ENCODE measurements around the gene TMEM263.
"Not testable (repeated sequence)": the region's sequence is repeated elsewhere in the genome, so short reads cannot be mapped to it uniquely, and the experiment has no call there.

The TMEM263 gene

DNA sequence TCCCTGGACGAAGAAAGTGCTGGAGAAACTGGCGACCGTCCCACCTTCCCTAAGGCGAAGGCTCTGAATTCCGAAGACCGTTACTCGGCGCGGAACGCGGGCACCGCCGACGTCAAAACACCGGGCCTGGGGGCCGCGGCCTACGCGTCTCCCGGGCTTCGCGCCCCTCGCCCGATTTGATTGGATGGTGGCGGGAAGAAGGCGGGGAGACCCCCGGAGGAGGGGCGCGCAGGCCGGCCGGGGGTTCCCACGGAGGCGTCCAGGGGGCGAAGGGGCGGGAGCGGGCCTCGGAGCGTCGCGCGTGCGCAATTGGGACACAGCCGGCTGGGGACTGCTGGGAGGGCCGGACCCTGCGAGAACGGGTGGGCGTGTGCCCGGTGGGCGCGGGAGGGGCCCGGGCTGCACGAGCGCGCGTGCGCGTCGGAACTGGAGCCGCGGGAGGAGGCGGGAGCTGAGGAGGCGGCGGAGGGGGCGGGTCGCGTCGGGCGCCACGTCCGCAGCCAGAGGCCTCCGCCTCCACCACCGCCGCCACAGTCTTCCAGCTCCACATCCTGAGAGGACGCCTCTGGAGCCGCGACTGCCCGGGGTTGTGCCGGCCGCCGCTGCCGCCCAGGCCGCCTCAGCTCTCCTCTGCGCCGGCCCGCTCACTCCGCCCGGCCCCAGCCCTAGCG is at the start of gene TMEM263:
Gene TMEM263 (plus strand): TSS at position 531 of the 671 bp plus-strand sequence. CDS start 11,210 bp downstream, outside the sequence.
- peak; percentile 98 for DNase-seq

DNA sequence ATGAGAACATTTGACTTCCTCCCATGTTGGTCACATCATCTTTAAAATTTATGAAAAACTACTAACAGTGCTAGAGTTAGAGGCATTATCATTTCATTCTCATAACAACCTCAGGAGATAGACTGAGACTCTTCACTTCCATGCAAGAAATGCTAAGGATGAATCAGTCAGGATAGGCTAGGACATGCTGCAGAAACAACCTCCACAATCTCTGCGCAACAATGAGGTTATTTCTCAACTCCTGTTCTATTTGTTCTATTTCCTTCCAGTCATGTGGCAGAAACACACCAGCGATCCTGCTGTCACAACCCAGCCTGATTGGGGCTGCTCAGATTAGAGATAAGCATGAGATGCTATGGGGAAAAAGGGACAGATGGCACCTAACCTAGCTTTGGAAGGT is 49.0 kb upstream of the TMEM263 start:
- DNase-seq: no peak

DNA sequence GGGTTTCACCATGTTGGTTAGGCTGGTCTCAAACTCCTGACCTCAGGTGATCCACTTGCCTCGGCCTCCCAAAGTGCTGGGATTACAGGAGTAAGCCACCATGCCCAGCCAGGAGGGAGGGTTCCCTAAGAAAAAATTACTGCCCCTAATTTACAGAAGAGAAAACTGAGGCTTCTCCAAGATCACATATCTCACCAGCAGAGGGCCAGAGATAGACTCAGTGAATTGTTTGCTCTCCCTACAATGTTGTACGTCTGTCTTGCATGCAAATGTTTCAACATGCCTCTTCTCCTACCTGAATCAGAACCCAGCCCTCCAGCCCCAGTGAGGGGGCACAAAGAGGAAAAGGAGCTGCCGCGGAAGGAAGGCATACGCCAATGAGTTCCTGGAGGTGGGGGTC is 48.3 kb upstream of the TMEM263 start:
- DNase-seq: no peak

DNA sequence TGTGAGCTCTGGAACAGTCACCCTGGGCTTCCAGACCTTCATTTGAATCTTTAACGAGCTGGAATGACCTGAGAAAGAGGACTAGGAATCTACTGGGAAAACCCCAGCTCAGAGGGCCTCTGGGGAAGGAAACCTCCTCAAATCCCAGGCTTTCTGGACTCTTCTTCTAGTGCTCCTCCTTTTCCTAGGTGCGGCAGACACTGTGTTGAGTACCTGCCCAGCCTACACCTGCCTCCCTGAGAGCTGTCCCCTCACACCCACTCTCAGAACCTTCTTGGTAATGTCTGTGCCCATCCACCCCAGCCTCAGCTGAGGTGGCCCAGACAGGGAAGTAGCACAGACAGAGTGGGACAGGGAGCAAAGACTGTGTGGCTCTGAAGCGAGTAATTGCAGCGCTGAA is 47.9 kb upstream of the TMEM263 start:
- DNase-seq: no peak

DNA sequence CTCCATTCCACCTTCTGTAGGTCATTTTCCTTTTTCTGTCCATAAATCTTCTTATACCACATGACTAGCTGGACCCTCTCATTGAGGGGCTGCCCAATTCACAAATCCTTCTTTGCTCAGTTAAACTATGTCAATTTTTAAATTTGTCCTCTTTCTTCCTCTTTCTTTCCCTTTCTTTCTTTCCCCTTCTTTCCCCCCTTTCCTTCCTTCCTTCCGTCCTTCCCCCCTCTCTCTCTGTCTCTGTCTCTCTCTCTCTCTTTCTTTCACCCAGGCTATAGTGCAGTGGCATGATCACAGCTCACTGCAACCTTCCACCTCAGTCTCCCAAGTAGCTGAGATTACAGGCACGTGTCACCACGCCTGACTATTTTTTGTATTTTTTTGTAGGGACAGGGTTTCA is 47.1 kb upstream of the TMEM263 start:
- DNase-seq: no peak

DNA sequence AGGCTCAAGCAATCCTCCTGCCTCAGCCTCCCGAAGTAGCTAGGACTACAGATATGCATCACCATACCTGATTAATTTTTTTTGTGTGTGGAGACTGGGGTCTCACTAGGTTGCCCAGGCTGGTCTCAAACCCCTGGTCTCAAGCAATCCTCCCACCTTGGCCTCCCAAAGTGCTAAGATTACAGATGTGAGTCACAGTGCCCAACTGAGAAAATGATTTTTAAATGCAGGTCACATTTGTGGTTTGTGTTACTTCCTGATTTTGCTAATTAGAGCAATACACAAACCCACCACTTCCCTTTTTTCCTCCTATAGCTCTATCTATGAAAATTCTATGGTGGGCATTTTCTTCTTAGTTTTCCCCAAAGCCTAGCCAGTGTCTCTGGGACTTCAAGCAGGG is 45.5 kb upstream of the TMEM263 start:
- DNase-seq: no peak

DNA sequence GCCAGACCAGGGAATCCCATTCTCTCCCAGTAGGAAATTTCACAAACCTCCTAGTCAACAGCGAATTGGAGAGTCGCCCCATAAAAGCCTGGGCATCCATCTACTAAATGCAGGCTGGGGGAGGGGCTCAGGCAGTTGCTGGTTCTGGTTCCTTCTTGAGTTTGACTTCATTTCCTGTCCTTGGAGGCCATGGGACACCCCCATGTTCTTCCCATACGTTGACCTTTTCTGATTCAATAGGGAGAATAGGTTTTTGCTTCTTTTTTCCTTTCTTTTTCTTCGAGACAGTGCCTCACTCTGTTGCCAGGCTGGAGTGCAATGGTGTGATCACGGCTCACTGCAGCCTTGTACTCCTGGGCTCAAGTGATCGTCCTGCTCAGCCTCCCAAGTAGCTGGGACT is 44.1 kb upstream of the TMEM263 start:
- no peak for DNase-seq

DNA sequence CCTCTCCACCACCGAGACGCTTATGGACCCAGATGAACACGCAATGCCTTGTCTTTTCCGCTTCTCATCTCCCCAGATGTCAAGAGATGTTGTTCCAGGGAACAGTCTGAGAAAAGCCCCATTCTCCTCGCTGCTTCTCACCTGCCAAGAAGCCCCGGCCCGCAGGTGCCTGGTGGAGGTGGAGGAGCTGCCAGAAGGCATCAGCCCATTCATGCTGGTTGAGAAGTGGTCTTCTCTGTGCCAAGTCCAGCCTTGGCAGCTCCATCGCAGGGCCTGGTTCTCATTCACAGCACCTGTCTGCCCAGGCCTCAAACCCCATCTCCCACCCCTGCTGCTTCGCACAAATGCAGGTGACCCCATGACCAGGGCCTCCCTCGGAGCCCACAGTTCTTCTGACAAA is 42.3 kb upstream of the TMEM263 start:
- no peak for DNase-seq

DNA sequence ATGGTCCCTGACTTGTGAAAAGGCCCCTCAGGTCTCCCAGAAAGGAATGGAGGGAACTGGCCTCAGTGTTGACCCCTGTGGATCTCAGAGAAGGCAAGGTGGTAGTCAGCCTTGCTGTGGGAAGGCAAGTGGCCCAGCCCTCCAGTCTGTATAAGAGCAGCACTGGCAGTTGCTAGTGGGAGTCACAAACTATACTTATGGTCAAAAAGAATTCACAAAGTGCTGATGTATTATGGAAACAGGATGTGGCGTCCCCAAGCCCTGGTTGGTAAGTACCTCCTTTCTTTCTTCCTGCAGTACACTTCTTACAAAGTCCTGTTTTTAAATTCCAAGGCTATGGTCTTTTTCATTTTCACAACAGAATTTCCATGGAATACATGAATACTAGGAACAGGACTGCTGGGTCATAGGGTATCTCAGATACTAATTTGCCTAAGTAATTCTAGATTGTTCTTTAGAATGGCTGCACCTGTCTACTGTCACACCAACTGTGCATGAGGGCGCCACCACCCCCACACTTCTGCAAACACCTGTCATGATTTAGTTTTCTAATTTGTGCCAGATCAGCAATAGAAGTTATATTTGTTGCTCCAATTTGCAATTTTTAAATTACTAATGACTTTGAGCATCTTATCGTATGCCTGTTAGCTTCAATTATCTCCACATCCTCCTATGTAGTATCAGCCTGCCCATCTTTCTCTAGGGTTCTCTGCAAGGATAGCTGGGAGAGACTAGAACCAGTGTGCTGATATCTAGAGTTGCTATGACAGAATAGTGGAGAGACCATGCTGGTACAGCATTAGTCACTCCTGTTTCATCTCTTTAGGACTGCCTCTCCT is 40.7 kb upstream of the TMEM263 start:
- DNase-seq: no peak

DNA sequence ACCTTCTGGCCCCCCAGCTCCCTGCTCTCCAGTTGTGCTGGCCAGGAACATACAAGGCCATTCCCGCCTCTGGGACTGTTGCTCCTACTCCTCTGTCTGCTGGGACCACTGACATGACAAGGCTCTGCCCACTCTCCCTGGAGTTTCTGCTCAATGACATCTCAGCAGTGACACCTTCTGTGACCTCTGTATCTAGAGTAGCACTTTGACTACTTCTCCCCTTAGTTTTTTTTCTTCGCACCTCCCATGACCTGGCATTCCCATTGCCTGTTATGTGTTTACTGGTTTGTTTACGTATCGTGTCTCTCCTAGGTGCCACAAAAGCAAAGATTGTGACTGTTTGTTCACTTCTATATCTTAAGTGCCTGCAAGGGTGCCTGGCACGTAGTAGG is 40.1 kb upstream of the TMEM263 start:
- no peak for DNase-seq

DNA sequence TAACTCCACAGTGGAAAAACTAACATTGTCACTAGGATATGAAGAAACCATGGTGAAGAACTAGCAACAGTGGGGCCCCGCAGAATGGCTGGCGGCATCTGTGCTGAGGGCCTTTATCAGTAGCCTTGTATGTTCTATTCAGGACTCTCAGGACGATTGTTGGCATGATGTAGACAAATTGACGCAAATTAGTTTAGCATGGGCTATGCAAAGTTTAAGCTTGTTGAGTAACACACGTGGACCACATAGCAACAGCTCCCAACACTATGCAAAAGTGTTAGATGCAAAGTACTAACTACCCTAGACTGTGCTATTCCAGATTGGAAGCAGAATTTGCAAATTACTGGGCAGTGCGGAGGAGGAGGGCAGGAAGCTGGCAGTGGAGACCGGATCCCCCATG is 38.2 kb upstream of the TMEM263 start:
- DNase-seq: peak; percentile 37

DNA sequence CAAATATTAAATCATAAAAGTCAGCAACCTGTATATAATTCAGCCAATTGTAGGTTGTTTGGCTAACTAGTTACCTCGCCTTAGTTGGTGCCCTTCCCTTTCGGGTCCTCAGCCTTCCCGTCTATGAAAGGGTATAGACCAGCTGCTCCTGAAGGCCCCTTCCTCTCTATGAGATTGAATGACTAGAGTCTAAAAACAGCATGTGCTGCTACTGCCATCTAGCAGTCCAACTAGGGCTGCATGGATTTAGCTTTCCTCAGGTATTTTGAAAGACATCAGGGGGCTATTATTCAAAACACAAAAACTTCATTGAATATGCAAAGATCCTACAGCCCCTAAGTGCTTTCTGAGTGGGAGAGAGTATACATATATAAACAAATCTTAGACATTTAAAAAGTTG is 37.0 kb upstream of the TMEM263 start:
- peak; percentile 94 for DNase-seq

DNA sequence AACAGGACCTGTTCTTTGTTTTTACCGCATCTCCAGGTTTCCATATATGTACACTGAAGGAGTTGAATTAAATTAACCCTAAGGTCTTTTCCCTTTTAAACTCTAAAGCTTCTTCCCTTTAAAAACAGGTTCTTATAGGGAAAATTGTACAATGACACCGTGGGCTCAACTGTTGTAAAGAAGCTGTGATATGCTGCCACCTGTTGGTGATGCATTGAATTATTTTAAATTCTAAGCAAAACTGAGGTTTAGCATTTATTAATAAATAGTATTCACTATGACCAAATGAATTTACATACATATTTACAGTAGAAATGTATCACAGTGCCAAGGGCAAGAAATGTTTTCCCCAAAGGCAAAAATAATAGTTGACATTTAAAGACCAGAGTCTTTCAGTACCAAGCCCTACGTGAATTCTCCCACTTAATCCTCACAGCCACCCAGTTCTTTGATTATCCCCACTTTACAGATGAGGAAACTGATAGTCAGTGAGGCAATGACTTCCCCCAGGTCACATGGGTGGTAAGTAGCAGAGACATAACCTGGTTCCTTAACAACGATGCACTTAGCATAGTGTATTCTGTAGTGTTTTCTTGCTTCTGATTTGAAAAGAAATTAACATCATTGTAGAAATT is 35.7 kb upstream of the TMEM263 start:
- peak; percentile 75 for DNase-seq

DNA sequence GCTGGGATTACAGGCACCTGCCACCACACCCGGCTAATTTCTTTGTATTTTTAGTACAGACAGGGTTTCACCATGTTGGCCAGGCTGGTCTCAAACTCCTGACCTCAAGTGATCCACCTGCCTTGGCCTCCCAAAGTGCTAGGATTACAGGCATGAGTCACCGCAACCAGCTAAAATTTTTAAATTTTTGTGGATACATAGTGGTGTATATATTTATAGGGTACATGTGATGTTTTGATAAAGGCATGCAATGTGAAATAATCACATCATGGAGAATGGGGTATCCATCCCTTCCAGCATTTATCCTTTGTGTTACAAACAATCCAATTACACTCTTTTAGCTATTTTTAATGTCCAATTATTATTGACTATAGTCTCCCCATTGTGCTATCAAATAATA is 33.7 kb upstream of the TMEM263 start:
- DNase-seq: not testable (repeated sequence)

DNA sequence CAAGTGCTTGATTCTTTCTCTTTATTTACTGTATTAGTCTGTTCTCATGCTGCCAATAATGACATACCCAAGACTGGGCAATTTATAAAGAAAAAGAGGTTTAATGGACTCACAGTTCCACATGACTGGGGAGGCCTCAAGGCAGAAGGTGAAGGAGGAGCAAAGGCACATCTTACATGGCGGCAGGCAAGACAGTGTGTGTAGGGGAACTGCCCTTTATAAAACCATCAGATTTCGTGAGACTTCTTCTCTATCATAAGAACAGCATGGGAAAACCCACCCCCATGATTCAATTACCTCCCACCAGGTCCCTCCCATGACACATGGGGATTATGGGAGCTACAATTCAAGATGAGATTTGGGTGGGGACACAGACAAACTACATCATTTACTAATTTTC is 32.1 kb upstream of the TMEM263 start:
- DNase-seq: not testable (repeated sequence)

DNA sequence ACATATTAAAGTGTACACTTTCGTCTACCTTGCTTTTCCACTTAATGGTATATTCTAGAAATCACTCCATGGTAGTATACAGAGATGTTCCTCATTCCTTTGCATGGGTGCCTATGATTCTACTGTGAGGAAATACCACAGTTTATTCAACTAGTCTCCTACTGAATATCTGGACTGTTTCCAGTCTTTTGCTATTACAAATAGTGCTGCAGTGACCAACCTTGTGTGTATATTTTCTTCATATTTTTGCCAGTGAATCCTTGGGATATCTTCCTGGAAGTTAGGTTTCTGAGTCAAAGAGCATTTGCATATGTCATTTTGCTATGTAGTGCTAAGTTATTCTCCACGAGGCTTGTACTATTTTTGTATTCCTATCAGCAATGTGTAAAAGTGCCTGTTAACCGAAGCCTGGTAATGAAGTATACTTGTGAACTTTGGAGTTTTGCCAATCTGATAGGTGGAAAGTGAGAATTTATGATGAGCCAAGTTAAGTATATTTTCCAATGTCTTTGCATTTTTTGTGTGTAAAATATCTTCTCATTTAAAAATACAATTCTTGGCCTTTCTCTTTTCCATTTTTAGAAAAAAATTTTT is 31.3 kb upstream of the TMEM263 start:
- no peak for DNase-seq

DNA sequence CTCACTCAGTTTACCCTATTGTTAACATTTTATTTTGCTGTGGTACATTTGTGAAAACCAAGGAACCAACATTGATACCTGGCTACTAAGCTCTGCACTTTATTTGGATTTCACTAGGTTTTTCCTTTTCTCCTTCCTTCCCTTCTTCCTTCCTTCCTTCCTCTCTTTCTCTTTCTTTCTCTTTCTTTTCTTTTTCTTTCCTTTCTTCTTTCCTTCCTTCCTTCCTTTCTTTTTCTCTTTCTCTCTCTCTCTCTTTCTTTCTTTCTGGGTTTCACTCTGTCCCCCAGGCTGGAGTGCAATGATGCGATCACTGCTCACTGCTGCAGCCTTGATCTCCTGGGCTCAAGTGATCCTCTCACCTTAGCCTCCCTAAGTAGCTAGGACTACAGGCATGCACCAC is 29.1 kb upstream of the TMEM263 start:
- no peak for DNase-seq

DNA sequence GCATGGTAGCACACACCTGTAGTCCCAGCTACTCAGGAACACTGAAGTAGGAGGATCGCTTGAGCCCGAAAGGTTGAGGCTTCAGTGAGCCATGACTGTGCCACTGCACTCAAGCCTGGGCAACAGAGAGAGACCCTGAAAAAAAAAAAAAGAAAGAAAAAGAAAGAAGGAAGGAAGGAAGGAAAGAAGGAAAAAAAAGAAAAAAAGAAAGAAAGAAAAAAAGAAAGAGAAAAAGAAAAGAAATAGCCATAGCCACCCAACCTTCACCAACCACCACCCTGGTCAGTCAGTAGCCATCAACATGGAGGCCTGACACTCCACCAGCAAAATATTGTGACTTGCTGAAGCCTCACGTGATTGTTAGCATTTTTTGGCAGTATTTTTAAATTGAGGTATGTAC is 21.4 kb upstream of the TMEM263 start:
- DNase-seq: no peak

DNA sequence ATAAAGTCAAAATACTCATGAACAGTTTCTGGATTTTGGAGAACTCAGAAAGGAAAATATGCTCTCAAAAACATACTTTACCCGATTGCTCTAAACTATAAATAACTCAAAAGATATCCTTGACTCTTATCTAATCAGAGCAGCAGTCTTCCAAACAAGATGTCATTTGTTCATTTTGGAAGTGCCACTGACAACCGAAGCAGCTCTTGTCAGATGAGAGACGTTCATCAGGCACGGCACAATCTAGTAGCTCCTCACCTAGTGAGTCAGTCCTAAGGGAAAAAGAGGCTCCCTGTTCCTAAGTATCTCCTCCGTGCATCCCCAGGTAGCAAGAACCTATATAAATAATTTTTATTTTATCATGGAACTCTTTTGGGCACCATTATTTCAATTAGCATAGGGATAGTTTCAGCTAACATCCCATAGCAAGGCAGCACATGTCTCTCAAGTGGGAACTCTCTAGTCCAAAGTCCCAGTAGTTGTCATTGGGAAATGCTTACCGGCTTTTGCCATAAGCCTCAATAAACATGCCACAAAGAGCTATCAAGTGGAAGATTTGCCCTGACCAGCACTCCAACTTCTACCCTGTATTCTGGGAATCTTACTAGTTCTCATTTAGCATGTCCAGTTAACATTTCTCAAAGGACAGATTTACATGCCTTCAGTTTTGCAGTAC is 14.1 kb upstream of the TMEM263 start:
- no peak for DNase-seq

DNA sequence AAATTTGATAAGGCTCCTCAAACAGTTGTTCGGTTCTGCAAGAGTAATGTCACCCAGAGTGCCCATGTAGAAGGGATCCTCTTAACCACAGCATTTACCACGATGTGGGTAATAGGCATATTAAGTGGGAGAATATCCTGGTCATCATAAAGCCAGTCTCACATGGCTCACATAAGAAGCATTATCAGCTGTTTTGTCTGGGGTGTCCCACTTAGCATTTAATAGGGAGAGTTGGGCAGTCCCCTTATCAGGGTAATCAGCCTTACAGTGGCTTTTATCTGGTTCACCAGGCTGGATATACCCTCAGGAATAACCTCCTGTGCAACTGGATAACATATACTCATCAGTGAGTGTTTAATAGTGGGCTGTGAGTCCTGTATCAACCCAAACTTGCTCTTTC is 12.9 kb upstream of the TMEM263 start:
- no peak for DNase-seq

DNA sequence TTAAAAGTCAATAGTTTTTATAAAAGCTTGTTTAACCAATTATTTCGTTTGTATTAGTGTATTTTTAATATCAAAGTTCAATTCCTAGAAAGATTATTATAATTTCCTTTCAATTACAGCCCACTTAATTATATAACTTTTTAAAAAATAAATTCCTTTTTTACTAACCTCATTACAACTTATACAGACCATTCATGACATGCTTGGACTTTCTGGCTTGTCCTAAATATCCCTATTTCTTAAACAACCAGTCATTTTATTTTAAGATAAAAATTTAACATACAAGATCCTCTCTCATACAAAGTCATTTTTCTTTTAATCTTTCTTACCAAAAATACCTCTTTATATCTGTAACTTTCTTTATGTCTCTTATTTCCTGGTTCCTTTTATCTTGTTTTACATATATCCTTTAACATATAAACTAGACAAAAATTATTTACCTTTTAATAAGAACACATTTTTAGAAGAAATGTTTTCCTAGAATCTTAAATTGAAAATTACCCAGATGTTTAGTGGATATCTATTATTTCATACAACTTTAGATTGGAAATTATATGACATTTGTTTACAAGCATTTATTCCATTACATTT is 10.4 kb upstream of the TMEM263 start:
- DNase-seq: peak; percentile 32

DNA sequence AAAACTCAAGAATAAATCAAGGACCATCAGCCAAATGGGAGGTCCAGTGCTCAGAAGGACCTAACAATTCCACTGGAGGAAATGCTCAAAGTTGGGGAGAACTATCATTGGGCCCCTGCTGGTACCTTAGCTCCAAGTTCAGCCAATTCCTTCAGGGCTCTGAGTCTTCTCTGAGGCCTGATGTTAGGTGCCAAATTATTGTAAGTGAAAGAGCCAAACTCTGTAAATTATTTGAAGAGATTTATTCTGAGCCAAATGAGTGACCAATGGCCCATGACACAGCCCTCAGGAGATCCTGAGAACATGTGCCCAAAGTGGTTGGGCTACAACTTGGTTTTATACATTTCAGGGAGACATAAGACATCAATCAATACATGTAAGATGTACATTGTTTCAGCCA is 8.2 kb upstream of the TMEM263 start:
- no peak for DNase-seq

DNA sequence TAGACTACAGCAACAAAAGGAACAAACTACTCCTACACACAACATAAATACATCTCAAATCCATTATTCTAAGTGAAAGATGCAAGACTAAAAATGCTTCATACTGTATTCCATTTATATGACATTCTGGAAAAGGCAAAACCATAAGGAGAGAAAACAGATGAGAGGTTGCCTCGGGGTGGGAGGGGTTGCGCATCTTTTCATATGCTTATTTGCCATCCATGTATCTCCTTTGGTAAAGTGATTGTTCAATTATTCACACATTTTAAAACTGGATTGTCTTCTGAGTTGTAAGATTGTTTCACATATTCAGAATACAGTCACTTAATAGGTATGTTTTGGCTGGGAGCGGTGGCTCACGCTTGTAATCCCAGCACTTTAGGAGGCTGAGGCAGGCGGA is 5.1 kb upstream of the TMEM263 start:
- DNase-seq: no peak

Measured in NCI-H69 (cell line).